NCI-H748 (cell line): ENCODE results near the gene LRRD1.
"Not testable (repeated sequence)": the region's sequence is repeated elsewhere in the genome, so short reads cannot be mapped to it uniquely, and the experiment has no call there.

Source experiments
- DNase-seq: peaks from one replicate; lab custom pipeline; 2025; ENCODE audit not compliant: unreplicated experiment; lab: John Stamatoyannopoulos, UW

LRRD1 gene

DNA sequence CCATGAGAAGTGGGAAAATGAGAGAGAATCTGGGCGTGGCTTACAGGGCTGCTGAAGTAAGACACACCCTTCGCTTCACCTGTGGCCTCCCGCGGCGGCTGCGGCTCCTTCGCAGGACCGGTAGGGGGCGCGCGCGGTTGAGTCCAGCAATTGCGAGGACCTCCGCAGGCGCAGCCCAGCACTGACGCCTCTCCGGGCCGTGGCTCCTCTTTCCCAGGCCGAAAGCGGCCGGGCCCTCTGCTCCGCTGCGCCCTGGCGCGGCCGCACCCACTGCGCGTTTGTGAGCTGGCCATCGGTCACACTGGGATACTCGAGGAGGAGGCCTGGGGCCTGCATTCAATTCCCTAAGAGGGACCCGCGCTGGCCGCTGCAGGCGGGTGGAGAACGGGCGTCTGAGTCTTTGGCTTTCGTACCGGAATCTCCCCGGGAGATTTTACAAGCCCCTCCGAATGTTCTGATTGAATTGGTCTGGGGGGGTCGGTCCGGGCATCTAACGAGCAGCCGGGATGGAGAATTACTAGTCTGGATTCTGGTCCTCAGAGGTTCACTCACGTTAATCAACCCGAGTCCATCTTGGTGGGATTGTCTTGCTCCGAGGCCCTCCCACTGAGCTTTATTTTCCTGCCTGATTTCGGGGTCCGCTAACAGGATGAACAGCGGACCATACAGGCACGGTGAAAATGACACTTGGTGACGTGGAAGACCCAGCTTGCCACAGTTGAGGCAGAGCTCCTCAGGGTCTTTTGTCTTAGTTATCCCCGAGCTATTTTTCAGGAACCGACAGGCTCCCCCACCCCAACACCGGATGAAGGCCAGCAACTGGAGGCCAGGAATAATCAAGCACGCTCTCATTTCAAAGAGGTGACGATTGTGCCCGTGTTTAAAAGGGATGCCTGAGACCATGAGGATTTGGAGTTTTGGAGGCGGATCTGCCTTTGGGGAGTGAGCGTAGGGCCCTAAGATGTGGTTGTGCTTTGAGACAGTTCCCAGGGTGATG, at the start of gene LRRD1:
Gene LRRD1 (minus strand): TSS at position 215 of the 997 bp plus-strand sequence. CDS start 13,940 bp downstream, outside the sequence.
- DNase-seq = peak; percentile 92

DNA sequence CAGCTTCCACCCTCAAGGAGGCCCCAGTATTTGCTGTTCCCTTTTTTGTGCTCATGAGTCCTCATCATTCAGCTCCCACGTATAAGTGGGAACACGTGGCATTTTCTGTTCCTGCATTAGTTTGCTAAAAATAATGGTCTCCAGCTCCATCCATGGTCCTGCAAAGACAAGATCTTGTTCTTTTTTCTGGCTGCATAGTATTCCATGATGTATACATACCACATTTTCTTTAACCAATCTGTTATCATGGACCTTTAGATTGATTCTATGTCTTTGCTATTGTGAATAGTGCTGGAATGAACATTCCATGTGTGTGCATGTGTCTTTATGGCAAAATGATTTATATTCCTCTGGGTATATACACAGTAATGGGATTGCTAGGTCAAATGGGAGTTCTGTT, 49.8 kb upstream of the LRRD1 start:
- no peak for DNase-seq

DNA sequence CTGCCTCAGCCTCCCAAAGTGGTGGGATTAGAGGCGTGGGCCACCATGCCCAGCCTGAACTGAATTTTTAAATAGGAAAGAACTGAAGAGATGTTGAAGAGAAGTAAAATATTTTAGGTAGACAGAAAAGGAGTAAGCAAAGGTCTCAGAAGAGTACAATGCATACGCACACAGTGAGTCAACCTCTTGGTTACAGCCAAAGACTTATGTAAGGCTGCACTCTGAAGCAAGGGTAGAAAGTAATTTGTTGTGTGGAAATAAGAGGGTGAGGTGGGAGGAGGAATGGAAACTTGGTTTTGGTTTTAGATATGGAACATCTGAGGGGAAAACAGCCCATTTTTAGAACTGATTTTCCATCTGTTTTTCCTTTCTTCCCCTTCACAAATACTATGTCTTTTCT, 49.2 kb upstream of the LRRD1 start:
- no peak for DNase-seq

DNA sequence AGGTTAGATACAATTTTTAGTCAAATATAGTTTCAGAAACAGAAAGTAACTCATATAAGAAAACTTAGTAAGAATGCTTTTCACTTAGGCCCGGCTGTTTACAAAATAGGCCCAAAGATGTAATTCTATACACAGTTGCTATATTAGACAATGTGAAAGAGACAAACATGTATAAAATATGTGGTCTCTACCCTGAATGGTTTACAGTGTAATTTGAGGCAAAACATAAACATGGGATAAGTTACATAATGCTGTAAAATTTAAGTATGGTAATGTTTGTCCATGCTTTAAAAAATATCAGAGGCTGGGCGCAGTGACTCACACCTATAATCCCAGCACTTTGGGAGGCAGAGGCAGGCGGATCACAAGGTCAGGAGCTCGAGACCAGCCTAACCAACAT, 48.0 kb upstream of the LRRD1 start:
- DNase-seq = no peak

DNA sequence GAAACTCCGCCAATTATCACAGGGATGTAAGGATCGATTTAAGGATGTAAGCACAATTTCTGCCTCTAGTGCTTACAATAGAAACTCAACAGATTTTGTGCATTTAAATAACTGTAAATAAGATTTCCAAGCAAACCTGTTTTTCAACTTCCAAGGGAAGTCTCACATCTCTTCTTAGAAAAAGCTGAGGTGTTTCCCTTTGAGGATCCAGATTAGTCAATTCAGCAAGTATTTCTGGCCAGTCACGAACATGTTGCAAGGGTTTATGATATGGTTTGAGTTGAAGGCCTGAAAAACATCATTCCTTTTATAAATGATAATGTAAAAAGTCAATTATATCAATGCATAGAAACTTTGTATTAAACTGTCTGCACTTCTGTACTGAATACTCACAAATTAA, 42.8 kb upstream of the LRRD1 start:
- no peak for DNase-seq

DNA sequence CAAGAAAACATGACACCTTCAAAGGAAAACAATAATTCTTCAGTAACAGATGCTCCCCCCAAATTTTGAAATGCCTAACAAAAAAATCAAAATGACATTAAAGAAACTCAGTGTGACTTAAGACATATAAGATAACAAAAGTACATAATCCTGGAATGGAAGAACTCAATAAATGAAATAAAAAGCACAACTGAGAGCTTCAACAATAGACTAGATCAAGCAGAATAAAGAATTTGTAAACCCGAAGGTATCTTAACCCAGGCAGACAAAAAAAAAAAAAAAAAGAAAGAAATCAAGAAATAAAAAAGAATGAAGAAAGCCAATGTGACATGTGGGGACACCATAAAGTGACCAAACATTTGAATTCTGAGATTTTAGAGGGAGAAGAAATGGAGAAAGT, 27.7 kb upstream of the LRRD1 start:
- no peak for DNase-seq

DNA sequence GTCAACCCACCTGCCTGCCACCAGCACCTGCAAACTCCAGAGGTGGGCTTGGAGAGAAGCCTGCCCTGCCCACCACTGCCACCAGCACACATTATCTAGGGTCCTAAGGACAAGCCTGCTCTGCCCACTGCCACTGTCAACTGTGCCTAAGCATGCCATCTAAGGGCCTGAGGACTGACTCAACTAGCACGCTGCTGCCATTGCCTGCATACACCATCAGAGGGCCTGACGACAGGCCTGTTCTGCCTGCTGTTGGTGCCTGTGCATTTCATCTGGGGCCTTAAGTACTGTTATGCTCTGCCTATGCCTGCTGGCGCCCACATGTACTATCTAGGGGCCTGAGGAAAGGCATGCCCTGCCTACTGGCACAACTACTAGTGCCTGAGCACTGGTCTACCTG, 27.0 kb upstream of the LRRD1 start:
- DNase-seq = no peak

DNA sequence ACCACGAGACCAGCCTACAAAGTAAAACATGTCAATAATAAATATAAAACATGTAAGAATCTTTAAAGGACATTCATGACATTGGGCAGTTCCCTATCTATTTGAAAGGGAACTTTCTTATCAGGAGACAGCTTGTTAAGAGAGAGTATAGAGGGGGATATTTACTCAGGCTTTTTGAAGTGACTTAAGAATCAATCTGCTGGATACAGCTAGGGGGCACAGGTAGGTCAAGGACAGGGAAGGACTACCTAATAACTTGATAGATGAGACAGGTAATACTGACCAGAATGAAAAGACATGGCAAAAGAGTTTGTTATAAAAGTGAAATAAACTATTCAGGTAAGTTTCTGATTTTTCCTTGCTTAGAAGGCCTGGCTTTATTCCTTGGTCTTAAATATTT, 21.8 kb upstream of the LRRD1 start:
- no peak for DNase-seq

DNA sequence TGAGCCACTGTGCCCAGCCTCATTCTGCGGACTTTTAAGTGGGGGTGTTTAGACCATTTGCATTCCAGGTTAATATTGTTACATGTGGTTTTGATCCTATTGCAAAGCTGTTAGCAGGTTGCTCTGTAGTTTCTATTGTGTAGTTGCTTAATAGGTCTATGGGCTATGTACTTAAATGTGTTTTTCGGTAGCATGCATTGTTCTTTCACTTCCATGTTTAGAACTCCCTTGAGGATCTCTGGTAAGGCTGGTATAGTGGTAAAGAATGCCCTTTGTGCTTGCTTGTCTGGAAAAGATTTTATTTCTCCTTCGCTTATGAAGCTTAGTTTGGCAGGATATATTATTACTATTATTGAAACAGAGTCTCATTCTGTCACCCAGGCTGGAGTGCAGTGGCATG, 13.4 kb upstream of the LRRD1 start:
- no peak for DNase-seq

DNA sequence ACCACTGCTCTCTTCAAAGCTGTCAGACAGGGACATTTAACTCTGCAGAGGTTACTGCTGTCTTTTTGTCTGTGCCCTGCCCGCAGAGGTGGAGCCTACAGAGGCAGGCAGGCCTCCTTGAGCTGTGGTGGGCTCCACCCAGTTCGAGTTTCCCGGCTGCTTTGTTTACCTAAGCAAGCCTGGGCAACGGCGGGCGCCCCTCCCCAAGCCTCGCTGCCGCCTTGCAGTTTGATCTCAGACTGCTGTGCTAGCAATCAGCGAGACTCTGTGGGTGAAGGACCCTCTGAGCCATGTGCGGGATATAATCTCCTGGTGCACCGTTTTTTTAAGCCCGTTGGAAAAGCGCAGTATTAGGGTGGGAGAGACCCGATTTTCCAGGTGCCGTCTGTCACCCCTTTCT, 10.3 kb upstream of the LRRD1 start:
- not testable (repeated sequence) for DNase-seq

DNA sequence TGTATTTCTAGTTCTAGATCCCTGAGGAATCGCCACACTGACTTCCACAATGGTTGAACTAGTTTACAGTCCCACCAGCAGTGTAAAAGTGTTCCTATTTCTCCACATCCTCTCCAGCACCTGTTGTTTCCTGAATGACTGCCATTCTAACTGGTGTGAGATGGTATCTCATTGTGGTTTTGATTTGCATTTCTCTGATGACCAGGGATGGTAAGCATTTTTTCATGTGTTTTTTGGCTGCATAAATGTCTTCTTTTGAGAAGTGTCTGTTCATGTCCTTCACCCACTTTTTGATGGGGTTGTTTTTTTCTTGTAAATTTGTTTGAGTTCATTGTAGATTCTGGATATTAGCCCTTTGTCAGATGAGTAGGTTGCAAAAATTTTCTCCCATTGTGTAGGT, 5.4 kb upstream of the LRRD1 start:
- DNase-seq = not testable (repeated sequence)

DNA sequence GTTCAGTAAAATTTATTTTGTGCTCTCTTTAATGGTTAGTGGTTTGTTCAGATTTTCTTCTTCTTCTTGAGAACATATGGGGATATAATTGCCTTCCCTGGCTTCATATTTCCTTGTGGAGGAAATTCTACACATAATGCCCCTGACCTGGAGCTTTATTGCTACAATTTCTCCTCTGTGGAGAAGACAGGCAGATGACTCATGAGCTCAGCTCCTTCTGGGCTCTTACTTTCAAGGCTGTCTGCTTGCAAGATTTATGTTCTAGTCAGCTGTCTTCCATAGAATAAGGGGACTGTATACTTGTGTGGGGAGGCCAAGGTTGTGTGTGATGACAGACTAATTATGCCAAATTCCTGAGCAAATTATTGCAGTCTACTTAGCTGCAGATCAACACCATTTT, 1.6 kb downstream of the LRRD1 start:
- DNase-seq = no peak

DNA sequence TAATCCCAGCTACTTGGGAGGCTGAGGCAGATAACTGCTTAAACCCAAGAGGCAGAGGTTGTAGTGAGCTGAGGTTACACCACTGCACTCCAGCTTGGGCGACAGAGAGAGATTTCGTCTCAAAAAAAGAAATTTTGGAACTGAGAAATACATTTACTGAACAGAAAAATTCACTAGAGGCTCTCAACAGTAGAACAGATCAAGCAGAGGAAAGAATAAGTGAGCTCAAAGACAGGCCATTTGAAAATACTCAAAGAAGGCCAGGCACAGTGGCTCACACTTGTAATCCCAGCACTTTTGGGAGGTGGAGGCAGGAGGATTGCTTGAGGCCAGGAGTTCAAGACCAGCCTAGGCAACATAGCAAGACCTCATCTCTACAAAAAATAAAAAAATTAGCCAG, 9.4 kb downstream of the LRRD1 start:
- DNase-seq = not testable (repeated sequence)

DNA sequence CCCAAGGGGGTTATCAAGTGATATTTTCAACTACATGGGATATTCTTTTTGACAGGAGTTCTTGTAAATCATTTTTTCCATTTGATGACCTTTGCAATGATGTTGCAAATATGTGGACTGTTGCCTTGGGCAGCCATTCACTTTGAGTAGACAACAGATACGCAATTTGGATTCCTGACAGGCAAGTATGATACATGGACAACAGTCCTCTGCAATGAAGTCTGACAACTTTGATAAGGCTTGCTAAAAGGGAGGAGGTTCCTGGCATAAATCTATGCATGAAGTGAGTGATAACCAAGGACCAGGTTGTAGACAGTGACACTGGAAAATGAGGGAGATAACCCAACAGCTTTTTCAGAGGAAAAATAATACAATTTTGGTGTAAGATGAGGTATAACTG, 17.7 kb downstream of the LRRD1 start:
- DNase-seq = no peak

DNA sequence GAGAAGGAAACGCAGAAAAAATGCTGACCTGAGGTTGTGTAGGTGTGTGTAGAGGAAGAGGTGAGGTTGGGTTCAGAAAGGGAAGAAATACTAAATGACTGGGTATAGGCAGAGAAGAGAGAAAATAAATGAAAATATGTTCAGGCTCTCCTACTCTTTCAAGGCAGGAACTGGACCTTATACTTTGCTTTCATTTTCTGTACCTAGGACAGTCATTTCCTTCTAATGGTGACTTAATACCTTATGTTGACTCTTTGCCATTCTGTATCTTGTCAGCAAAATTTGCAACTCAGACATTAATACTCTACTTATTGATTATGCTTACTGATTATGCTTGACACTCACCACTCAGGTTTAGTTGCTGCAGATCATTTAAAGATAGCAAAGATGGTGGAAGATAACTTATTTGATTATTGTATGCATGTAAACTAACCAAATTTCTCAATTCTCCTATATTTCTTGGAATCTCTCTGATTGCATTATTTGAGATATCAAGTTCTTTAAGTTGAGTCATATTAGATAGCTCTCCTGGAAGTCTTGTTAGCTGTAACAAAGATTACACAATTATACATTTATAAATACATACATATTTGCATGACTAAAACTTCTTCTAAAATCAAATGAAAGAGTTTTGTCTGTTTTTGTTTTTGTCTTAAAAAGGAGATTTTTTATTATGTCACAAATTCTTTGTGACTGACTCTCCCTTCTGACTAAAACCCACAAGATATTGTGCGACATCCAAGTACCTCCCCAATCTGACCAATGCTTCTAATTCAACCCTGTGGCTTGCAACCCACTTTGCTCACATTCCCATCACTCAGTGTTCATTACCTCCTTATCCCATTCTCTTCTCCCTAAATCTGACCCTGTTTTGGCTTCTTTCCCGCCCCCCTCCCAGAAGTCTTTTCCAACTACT, 20.0 kb downstream of the LRRD1 start:
- DNase-seq = no peak

DNA sequence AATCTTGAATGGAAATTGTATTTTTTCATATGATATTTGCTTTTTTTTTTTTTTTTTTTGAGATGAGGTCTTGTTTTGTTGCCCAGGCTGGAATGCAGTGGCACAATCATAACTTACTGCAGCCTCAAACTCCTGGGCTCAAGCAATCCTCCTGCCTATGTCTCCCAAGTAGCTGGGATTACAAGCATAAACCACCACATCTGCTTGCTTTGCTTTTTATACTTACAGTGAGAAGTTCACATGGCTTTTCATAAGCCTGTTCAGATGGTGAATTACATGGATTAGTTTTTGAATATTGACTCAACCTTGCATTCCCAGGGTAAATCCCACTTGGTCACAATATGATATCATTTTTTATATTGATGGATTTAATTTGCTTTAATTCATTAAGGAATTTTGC, 22.0 kb downstream of the LRRD1 start:
- no peak for DNase-seq

DNA sequence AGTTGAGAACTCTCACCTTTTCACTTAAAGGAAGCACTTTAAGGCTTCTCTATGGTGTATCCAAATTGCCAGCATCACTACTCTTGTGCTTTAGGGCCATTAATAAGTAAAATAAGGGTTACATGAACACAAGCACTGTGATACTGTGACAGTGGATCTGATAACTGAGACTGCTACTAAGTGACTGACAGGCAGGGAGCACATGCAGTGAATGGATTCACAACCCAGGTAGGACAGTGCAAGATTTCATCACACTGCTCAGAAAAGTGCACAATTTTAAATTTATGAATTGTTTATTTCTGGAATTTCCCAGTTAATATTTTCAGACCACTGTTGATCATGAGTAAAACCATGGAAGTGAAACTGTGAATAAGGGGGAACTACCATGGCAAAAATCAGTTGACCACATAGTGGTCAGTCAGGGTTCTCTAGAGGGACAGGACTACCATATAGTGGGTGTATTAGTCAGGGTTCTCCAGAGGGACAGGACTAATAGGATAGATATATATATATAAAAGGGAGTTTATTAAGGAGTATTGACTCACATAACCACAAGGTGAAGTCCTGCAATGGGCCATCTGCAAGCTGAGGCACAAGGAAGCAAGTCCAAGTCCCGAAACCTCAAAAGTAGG, 23.7 kb downstream of the LRRD1 start:
- no peak for DNase-seq

DNA sequence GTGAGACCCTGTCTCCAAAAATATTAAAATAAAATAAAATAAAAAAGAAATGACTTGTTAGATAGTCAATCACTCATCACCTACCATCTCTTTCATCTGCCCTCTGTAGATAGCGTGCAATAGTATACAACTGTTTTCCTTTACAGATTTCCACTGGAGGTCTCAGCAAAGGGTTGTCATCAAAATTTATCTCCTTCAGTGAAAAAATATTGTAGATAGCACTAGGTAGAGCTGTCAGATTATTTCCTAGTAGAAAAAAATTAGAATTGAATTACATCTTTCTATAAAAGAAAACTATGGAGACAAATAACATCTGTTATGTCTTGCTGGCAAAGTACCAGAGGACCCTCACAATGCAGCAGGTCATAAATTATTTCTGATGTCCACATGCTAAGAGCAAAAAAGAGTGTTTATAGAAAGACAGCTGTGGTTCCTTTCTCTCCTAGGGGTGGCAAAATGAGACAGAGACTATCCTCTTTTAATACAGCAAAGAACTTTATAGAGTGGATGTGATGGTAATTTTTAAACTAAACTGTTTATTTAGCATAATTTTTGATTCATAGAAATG, 28.4 kb downstream of the LRRD1 start:
- DNase-seq = no peak

DNA sequence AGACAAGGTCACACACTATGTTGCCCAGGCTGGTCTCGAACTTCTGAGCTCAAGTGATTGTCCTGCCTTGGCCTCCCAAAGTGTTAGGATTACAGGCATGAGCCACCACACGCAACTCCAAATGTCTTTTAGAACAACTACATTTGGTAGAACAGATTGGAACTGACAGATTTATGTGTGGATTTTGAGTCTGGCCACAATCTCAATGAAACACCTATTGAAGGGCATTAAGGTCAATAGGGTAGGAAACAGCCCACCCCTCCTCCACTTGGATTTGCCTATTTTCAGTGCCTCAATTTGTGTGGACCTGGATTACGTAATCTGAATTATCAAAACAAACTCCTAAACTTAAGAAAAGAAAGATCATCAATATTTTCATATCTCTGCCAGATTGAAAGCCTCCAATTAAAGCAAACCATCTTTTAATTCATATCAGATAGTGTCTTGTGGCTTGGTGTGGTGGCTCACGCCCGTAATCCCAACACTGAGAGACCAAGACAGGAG, 29.2 kb downstream of the LRRD1 start:
- DNase-seq = no peak

DNA sequence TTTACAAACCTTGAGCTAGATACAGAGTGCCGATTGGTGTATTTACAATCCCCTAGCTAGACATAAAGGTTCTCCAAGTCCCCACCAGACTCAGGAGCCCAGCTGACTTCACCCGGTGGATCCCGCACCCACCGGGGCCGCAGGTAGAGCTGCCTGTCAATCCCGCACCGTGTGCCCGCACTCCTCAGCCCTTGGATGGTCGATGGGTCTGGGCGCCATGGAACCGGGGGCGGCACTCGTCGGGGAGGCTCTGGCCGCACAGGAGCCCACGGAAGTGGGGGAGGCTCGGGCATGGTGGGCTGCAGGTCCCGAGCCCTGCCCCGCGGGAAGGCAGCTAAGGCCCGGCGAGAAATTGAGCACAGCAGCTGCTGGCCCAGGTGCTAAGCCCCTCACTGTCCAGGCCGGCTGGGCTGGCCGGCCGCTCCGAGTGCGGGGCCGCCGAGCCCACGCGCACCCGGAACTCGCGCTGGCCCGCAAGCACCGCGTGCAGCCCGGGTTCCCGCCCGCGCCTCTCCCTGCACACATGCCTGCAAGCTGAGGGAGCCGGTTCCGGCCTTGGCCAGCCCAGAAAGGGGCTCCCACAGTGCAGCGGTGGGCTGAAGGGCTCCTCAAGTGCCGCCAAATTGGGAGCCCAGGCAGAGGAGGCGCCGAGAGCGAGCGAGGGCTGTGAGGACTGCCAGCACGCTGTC, 35.6 kb downstream of the LRRD1 start:
- DNase-seq = not testable (repeated sequence)
